HepG2 (cell line): ENCODE data around the gene URI1. TPM values are rescaled to one million over a fixed set of nuclear protein-coding genes. Genes with fewer than 3 reads are reported as not detected.

Source experiments
- ATAC-seq: fragments of 200-7000 bp; cut with Tn5 transposase; 3 replicates; pipeline ENCODE4 v1.9.1; 2020; ENCODE audit warnings: mild to moderate bottlenecking, moderate library complexity
- BruUV-seq: library from RNA; stranded (reverse); fragments of 400-500 nt; replicated peaks from 2 replicates; lab custom pipeline; 2021; lab: Mats Ljungman, UMichigan
- CTCF ChIA-PET: fragments of 300-600 bp; formaldehyde crosslinking; extraction: SDS; loops from one replicate; lab custom pipeline; 2021; ENCODE audit warnings: low total read pairs, inconsistent platforms, low intra/inter-chr PET ratio; lab: Yijun Ruan, JAX
- POLR2A ChIA-PET: fragments of 350-600 bp; sonication (Branson Sonifier 250); formaldehyde crosslinking; loops from one replicate; lab custom pipeline; 2020; ENCODE audit warnings: antibody characterized with exemption, inconsistent platforms; lab: Yijun Ruan, JAX
- DNase-seq: peaks from one replicate; pipeline ENCODE4 v3.0.0-alpha.2; 2015; ENCODE audit warnings: low spot score
- FAIRE-seq: peaks from 3 replicates; lab custom pipeline; 2011; peaks lifted over from hg19 to GRCh38; lab: Jason Lieb, UNC
- H2AFZ ChIP-seq: one replicate; pipeline ENCODE4 v1.6.1; 2011; ENCODE audit warnings: low read length, inconsistent platforms
- H3K27ac ChIP-seq: fragments of 300-600 bp; 3 replicates; pipeline ENCODE4 v1.8.0; 2011; ENCODE audit warnings: mixed run types, mild to moderate bottlenecking, mixed read lengths, low read length, inconsistent platforms; ENCODE audit not compliant: insufficient read depth; ENCODE audit errors: extremely low read length
- H3K27me3 ChIP-seq, 2 experiments: fragments of 200-600 bp in 1 of 2; 2 replicates in 1 of 2; 3 replicates in 1 of 2; pipeline versions ENCODE4 v1.6.0 to v1.8.0; 2011; ENCODE audit warnings: low read length in 2 of 2, mild to moderate bottlenecking in 2 of 2, moderate library complexity in 2 of 2, inconsistent platforms in 1 of 2; ENCODE audit not compliant: insufficient read depth in 2 of 2, control insufficient read depth in 1 of 2
- H3K36me3 ChIP-seq, 2 experiments: fragments of 200-600 bp in 1 of 2; replicated peaks in 1 of 2; 2 replicates in 1 of 2; 3 replicates in 1 of 2; pipeline versions ENCODE4 v1.5.1 to v1.8.0; 2011; ENCODE audit warnings: low read length in 2 of 2, inconsistent platforms in 1 of 2; ENCODE audit not compliant: insufficient read depth in 2 of 2, control insufficient read depth in 1 of 2
- H3K4me1 ChIP-seq: 2 replicates; pipeline ENCODE4 v1.5.1; 2012; ENCODE audit warnings: low read length, inconsistent platforms; ENCODE audit not compliant: insufficient read depth
- H3K4me2 ChIP-seq: 2 replicates; pipeline ENCODE4 v1.6.0; 2011; ENCODE audit warnings: low read depth, low read length, inconsistent platforms
- H3K4me3 ChIP-seq, 3 experiments: fragments of 200-600 bp in 1 of 3; sonication (generic), shearing (Covaris generic) in 1 of 3; replicated peaks in 1 of 3; 2 replicates each; pipeline ENCODE4 v1.5.1; 2011 to 2016; ENCODE audit warnings: low read length in 3 of 3, inconsistent platforms in 2 of 3, low read depth in 2 of 3, mild to moderate bottlenecking in 2 of 3, control low read depth in 1 of 3, mixed read lengths in 1 of 3; ENCODE audit not compliant: insufficient read depth in 1 of 3
- H3K79me2 ChIP-seq: one replicate; pipeline ENCODE4 v1.6.1; 2011; ENCODE audit warnings: low read length, inconsistent platforms; ENCODE audit not compliant: insufficient read depth
- H3K9ac ChIP-seq: 2 replicates; pipeline ENCODE4 v1.6.0; 2011; ENCODE audit warnings: mild to moderate bottlenecking, low read depth, low read length, inconsistent platforms; ENCODE audit not compliant: insufficient read depth
- H3K9me3 ChIP-seq: 2 replicates; pipeline ENCODE4 v1.5.1; 2012; ENCODE audit warnings: mild to moderate bottlenecking, low read length
- H4K20me1 ChIP-seq: 2 replicates; pipeline ENCODE4 v1.6.0; 2011; ENCODE audit warnings: inconsistent platforms, mild to moderate bottlenecking, low read length, moderate library complexity; ENCODE audit not compliant: insufficient read depth
- AGO2 ChIP-seq: fragments of 200-400 bp; formaldehyde crosslinking; optimal IDR thresholded peaks from 2 replicates; pipeline ENCODE3; 2017; ENCODE audit warnings: mild to moderate bottlenecking, low read depth, low read length, moderate library complexity
- ARNTL ChIP-seq: sonication (generic); formaldehyde crosslinking; IDR thresholded peaks from 2 replicates; pipeline ENCODE4 v1.4.0; 2020; ENCODE audit warnings: mild to moderate bottlenecking, missing genetic modification reagents
- HINFP ChIP-seq: sonication (generic); formaldehyde crosslinking; IDR thresholded peaks from 2 replicates; pipeline ENCODE4 v1.4.0; 2020; ENCODE audit warnings: low read depth, mild to moderate bottlenecking, missing genetic modification reagents
- HMG20B ChIP-seq: conservative IDR thresholded peaks from 2 replicates; pipeline ENCODE4 v1.6.1; 2016; ENCODE audit warnings: missing genetic modification reagents, missing compliant biosample characterization
- IKZF5 ChIP-seq: IDR thresholded peaks from 2 replicates; pipeline ENCODE4 v1.6.1; 2018; ENCODE audit warnings: missing genetic modification reagents, mild to moderate bottlenecking, missing compliant biosample characterization
- MXD1 ChIP-seq: sonication (generic); formaldehyde crosslinking; IDR thresholded peaks from 2 replicates; pipeline ENCODE4 v1.4.0; 2020; ENCODE audit warnings: mild to moderate bottlenecking, missing genetic modification reagents
- NBN ChIP-seq: fragments of 450-650 bp; conservative IDR thresholded peaks from 2 replicates; pipeline ENCODE4 v1.6.1; 2017
- NFE2 ChIP-seq: sonication (generic); formaldehyde crosslinking; IDR thresholded peaks from 2 replicates; pipeline ENCODE4 v1.4.0; 2020; ENCODE audit warnings: missing genetic modification reagents
- PHF5A ChIP-seq: IDR thresholded peaks from one replicate; pipeline ENCODE4 v1.6.1; 2018; ENCODE audit warnings: low read depth, missing genetic modification reagents; ENCODE audit not compliant: unreplicated experiment
- PLRG1 ChIP-seq: fragments of 450-650 bp; conservative IDR thresholded peaks from 2 replicates; pipeline ENCODE4 v1.6.1; 2016
- SMARCC2 ChIP-seq: fragments of 450-650 bp; IDR thresholded peaks from 2 replicates; pipeline ENCODE4 v1.6.1; 2017; ENCODE audit warnings: antibody characterized with exemption, mild to moderate bottlenecking
- THAP7 ChIP-seq: sonication (generic); formaldehyde crosslinking; IDR thresholded peaks from 2 replicates; pipeline ENCODE4 v1.8.1; 2023; ENCODE audit warnings: mild to moderate bottlenecking, missing genetic modification reagents
- ZBTB1 ChIP-seq: sonication (generic); formaldehyde crosslinking; IDR thresholded peaks from 2 replicates; pipeline ENCODE4 v1.4.0; 2020; ENCODE audit warnings: missing genetic modification reagents, borderline replicate concordance
- ZFYVE20 ChIP-seq: sonication (generic); formaldehyde crosslinking; IDR thresholded peaks from 2 replicates; pipeline ENCODE4 v1.8.0; 2023; ENCODE audit warnings: low read depth, mild to moderate bottlenecking, moderate library complexity, missing genetic modification reagents, borderline replicate concordance
- ZNF225 ChIP-seq: sonication (generic); formaldehyde crosslinking; IDR thresholded peaks from 2 replicates; pipeline ENCODE4 v1.4.0; 2020; ENCODE audit warnings: mild to moderate bottlenecking, missing genetic modification reagents
- ZNF234 ChIP-seq: sonication (generic); formaldehyde crosslinking; conservative IDR thresholded peaks from 2 replicates; pipeline ENCODE4 v1.5.1; 2020; ENCODE audit warnings: mild to moderate bottlenecking, missing genetic modification reagents
- ZNF749 ChIP-seq: sonication (generic); formaldehyde crosslinking; IDR thresholded peaks from 2 replicates; pipeline ENCODE4 v1.8.0; 2022; ENCODE audit warnings: mild to moderate bottlenecking, missing genetic modification reagents, moderate library complexity, borderline replicate concordance
- ZNF772 ChIP-seq: sonication (generic); formaldehyde crosslinking; IDR thresholded peaks from 2 replicates; pipeline ENCODE4 v1.5.0; 2020; ENCODE audit warnings: mild to moderate bottlenecking, missing genetic modification reagents
- ZSCAN30 ChIP-seq: sonication (generic); formaldehyde crosslinking; IDR thresholded peaks from 2 replicates; pipeline ENCODE4 v1.5.0; 2020; ENCODE audit warnings: mild to moderate bottlenecking, missing genetic modification reagents
- ZXDC ChIP-seq: sonication (generic); formaldehyde crosslinking; IDR thresholded peaks from 2 replicates; pipeline ENCODE4 v1.5.0; 2020; ENCODE audit warnings: mild to moderate bottlenecking, missing genetic modification reagents
- WGBS: methylation state at CpG from one replicate; pipeline ENCODE4 v1.1.6; 2017; ENCODE audit warnings: low lambda C conversion rate; 5-methylcytosine and 5-hydroxymethylcytosine counted together
- in situ Hi-C: cut with HindIII; loops from 2 replicates; pipeline ENCODE4 v1.10.0; 2017; ENCODE audit warnings: low pct_unique_long_range_greater_than_20kb; ENCODE audit not compliant: extremely low pct_ligation_motif_present
- intact Hi-C: fragments of 100-400 bp; cut with micrococcal nuclease; formaldehyde crosslinking; loops from one replicate; pipeline ENCODE4 v1.10.0; 2022; ENCODE audit not compliant: unreplicated experiment
- polyA plus RNA-seq, 8 experiments: library from polyadenylated mRNA; depleted of rRNA in 3 of 8; stranded (reverse) in 7 of 8; unstranded in 1 of 8; fragments of >200 nt; fragmentation: Illumina TruSeq in 4 of 8; extraction: Trizol in 4 of 8; gene quantifications; 2 replicates each; pipeline versions ENCODE4 v1.2.1 to v1.2.3, GENCODE V29; 2011 to 2016; ENCODE audit warnings: low read depth in 4 of 8, missing spikeins in 1 of 8, mixed read lengths in 1 of 8; ENCODE audit not compliant: insufficient read depth in 1 of 8
- total RNA-seq, 5 experiments: library from RNA; depleted of rRNA; stranded (reverse); fragments of >200 nt; fragmentation: Illumina TruSeq; extraction: Trizol; gene quantifications; 2 replicates each; pipeline ENCODE4 v1.2.3, GENCODE V29; 2016; ENCODE audit warnings: low read depth in 1 of 5

URI1 gene
- total and polyA plus RNA-seq, 2 of the 13 experiments (the other 11 are each of a cell fraction or from before 2014, with no cell fraction given) = 43.6 to 67.9 TPM

GRCh38 chr19:30020189-30020588, 78.2 kb downstream of the URI1 start:
- no peaks in the 10 kb centered on the region for H3K27me3 ChIP-seq
- ChIA-PET CTCF (no interaction called here), POLR2A (no interaction called here)
- H3K9ac ChIP-seq = no peak overlapping the region
- FAIRE-seq (no peak), ATAC-seq (no peak), DNase-seq (no peak)
- H2AFZ ChIP-seq = no peak overlapping the region
- H3K36me3 ChIP-seq = 0 out of 5 replicates have a peak, but pooled peaks cover 0 to 2% of the 10 kb centered on the region in 2 experiments
- no peaks in the 10 kb centered on the region for H3K9me3 ChIP-seq
- 100% methylated on average over 1 of the region's 1 CpG for WGBS
- H3K4me3 ChIP-seq = no peak overlapping the region
- no peak overlapping the region for H3K4me2 ChIP-seq
- TF ChIP-seq ZXDC (no peak), PHF5A (CRISPR knock-in tag) (no peak), ZFYVE20 (CRISPR knock-in tag) (no peak), ZNF772 (CRISPR knock-in tag) (no peak), ZSCAN30 (CRISPR knock-in tag) (no peak), HINFP (CRISPR knock-in tag) (no peak), MXD1 (CRISPR knock-in tag) (no peak), ARNTL (CRISPR knock-in tag) (no peak), NFE2 (CRISPR knock-in tag) (no peak), THAP7 (CRISPR knock-in tag) (no peak), ZBTB1 (no peak), PLRG1 (no peak), ZNF225 (CRISPR knock-in tag) (no peak), HMG20B (no peak), ZNF749 (CRISPR knock-in tag) (no peak), SMARCC2 (no peak), IKZF5 (CRISPR knock-in tag) (no peak), AGO2 (no peak), ZNF234 (no peak), NBN (no peak)
- BruUV-seq = no TSS peak
- in situ Hi-C loops = no loop called here
- H3K4me1 ChIP-seq = no peaks in the 10 kb centered on the region
- no peaks in the 10 kb centered on the region for H4K20me1 ChIP-seq
- no peaks in the 10 kb centered on the region for H3K79me2 ChIP-seq
- intact Hi-C loops = no loop called here
- H3K27ac ChIP-seq = no peak overlapping the region
